Spleen (tissue), 11 donors: ENCODE results near the gene ANKZF1. TPM values are rescaled to one million over a fixed set of nuclear protein-coding genes. Genes with fewer than 3 reads are reported as not detected.

Source experiments
- DNase-seq: peaks from one replicate; pipeline ENCODE4 v3.0.0-alpha.2; 2020
- H3K27ac ChIP-seq, 8 donors: fragments of 200-600 bp; sonication (generic) in 7 of 8; 1 replicate in 4 of 8; 2 replicates in 4 of 8; pipeline versions ENCODE4 v1.5.0 to v1.8.0; 2016 to 2021; ENCODE audit warnings: inconsistent platforms in 4 of 8, mild to moderate bottlenecking in 4 of 8, moderate library complexity in 1 of 8
- H3K27me3 ChIP-seq, 7 donors: fragments of 200-600 bp; sonication (generic) in 6 of 7; replicated peaks in 1 of 7; 1 replicate in 4 of 7; 2 replicates in 3 of 7; pipeline versions ENCODE4 v1.5.0 to v1.8.0; 2016 to 2021; ENCODE audit warnings: inconsistent platforms in 3 of 7, mild to moderate bottlenecking in 1 of 7
- H3K36me3 ChIP-seq, 6 donors: fragments of 200-600 bp; sonication (generic) in 5 of 6; 1 replicate in 4 of 6; 2 replicates in 2 of 6; pipeline versions ENCODE4 v1.5.0 to v1.8.0; 2016 to 2021; ENCODE audit warnings: inconsistent platforms in 2 of 6
- H3K4me1 ChIP-seq, 6 donors: fragments of 200-600 bp; sonication (generic) in 5 of 6; 1 replicate in 3 of 6; 2 replicates in 3 of 6; pipeline versions ENCODE4 v1.5.0 to v1.8.0; 2016 to 2021; ENCODE audit warnings: inconsistent platforms in 3 of 6
- H3K4me3 ChIP-seq, 8 donors: fragments of 200-600 bp; sonication (generic) in 7 of 8; 1 replicate in 4 of 8; 2 replicates in 4 of 8; pipeline versions ENCODE4 v1.5.0 to v1.8.0; 2016 to 2021; ENCODE audit warnings: inconsistent platforms in 4 of 8, mild to moderate bottlenecking in 4 of 8, moderate library complexity in 2 of 8
- H3K9me3 ChIP-seq, 8 donors: fragments of 200-600 bp; sonication (generic) in 7 of 8; 1 replicate in 4 of 8; 2 replicates in 4 of 8; pipeline versions ENCODE4 v1.5.0 to v1.8.0; 2016 to 2021; ENCODE audit warnings: inconsistent platforms in 4 of 8
- POLR2A ChIP-seq, 3 donors: fragments of 450-650 bp; IDR thresholded peaks; one replicate each; pipeline ENCODE4 v1.5.1; 2017; ENCODE audit warnings: antibody characterized with exemption in 3 of 3, mild to moderate bottlenecking in 1 of 3
- POLR2AphosphoS5 ChIP-seq, 3 donors: sonication (generic); formaldehyde crosslinking; IDR thresholded peaks; one replicate each; pipeline ENCODE4 v1.5.1; 2017; ENCODE audit warnings: antibody characterized with exemption in 3 of 3
- WGBS, 5 donors: extraction: QIAGEN DNeasy Blood & Tissue Kit in 3 of 5; methylation state at CpG; one replicate each; pipeline versions ENCODE4 v1.1.5 to v1.1.7; 2013 to 2018; 5-methylcytosine and 5-hydroxymethylcytosine counted together
- intact Hi-C: fragments of 100-400 bp; cut with DNase I; formaldehyde crosslinking; loops from one replicate; pipeline ENCODE4 v1.15.0; 2023; ENCODE audit warnings: low total_unique reads
- polyA plus RNA-seq, 3 donors: library from polyadenylated mRNA; stranded (reverse); fragments of 200-250 nt; gene quantifications; one replicate each; pipeline ENCODE4 v1.2.1, GENCODE V29; 2013
- total RNA-seq, 7 donors: library from RNA; depleted of rRNA in 3 of 7; stranded (reverse); fragments of >200 nt in 3 of 7; fragmentation: NEBNext Ultra II Directional in 4 of 7; extraction: Animal tissue kit (Norgen Biotek cat#: 25700) in 4 of 7; gene quantifications; one replicate each; pipeline versions ENCODE4 v1.1.0 to v1.2.1, GENCODE V29; 2016 to 2021
- TF ChIP-seq, protein P1 (sequence below), 11 experiments: fragments of 200-600 bp in 7 of 11; fragments of 450-650 bp in 4 of 11; sonication (generic) in 4 of 11; IDR thresholded peaks in 8 of 11; conservative IDR thresholded peaks in 3 of 11; 1 replicate in 7 of 11; 2 replicates in 4 of 11; pipeline versions ENCODE4 v1.4.0 to v1.8.0; 2016 to 2021; ENCODE audit warnings: antibody characterized with exemption in 11 of 11, inconsistent platforms in 4 of 11, mild to moderate bottlenecking in 1 of 11
- donor health status: healthy with polysubstance abuse.
- donor health status: DM: no; HTN: no; CAD: no; lungs with moderate emphysema.
- donor health status: DM: no; HTN: no; CAD: no.
- donor health status: Bipolar disorder and iron deficiency.
- donor health status: healthy.
- donor health status: DM: no; HTN: no; CAD: no.
- donor health status: DM: yes; HTN: yes; CAD: no.

ANKZF1 gene
- total and polyA plus RNA-seq, 10 donors = 30.5 to 141 (median 71.1) TPM

DNA sequence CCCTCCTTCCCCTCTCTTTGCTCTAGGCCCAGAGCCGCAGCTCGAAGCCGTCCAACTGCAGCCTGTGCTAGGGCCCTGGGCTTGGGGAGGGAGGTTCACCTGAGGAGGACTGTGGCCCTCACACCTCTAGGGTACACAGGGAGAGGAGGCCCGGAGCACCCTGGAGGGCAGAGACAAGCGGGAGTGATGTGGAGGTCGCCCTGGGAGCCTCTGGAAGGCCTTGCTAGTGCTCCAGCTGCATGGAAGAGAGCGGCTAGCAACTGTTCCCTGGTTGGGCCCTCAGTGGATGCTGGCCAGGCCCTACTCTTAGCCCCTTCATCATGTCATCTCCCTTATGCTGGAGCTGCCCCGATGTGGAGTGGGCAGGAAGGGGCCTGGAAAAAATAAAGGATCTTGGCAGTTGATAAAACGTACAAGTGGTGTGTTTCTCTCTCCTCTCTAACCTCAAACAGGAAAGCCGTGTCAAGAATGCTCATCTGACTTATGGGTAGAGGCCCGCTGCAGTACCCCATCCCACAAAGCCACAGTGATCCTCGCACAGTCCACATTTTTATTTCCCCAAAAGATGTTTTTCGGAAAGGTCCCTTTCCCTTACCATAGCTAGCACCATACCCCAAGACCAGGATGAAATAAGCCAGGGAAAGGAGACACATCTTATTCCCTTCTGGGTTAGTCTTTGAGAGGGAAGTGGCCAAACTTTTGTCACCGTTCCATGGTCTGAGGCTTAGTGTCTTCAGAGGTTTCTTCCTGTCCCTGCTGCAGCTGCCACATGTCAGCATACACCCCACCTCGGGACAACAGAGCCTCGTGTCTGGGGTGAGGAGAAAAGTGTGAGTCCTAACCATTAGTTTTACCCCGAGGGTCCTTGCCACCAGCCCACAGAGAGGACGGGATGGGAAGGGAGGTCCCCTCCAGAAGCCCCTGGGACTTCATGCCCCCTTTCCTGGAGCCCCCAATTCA lies 20.1 kb upstream of the ANKZF1 start:
- no peaks in the 10 kb centered on the region for H3K9me3 ChIP-seq
- no peak overlapping the region for H3K4me3 ChIP-seq
- peak in 1 of 3 donors; percentile 44 for TF ChIP-seq POLR2AphosphoS5 (IDR thresholded peaks at IDR 0.05)
- TF ChIP-seq, protein P1, sequence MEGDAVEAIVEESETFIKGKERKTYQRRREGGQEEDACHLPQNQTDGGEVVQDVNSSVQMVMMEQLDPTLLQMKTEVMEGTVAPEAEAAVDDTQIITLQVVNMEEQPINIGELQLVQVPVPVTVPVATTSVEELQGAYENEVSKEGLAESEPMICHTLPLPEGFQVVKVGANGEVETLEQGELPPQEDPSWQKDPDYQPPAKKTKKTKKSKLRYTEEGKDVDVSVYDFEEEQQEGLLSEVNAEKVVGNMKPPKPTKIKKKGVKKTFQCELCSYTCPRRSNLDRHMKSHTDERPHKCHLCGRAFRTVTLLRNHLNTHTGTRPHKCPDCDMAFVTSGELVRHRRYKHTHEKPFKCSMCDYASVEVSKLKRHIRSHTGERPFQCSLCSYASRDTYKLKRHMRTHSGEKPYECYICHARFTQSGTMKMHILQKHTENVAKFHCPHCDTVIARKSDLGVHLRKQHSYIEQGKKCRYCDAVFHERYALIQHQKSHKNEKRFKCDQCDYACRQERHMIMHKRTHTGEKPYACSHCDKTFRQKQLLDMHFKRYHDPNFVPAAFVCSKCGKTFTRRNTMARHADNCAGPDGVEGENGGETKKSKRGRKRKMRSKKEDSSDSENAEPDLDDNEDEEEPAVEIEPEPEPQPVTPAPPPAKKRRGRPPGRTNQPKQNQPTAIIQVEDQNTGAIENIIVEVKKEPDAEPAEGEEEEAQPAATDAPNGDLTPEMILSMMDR (IDR thresholded peaks at IDR 0.05 in 8 of 11, conservative IDR thresholded peaks at IDR 0.05 in 3 of 11) = no peak
- no peak for TF ChIP-seq POLR2A (IDR thresholded peaks at IDR 0.05)
- intact Hi-C loops = loop anchor here (5.0 kb wide), 1 partner anchor 37 kb away; the partner anchor contains the start of gene SLC23A3
- 44 to 66% (median 50%) methylated on average over 18 of the region's 18 CpGs for WGBS, 5 donors
- H3K27ac ChIP-seq = peak overlapping the region in 3 of 8 donors; percentile 8 to 96 (median 69)
- H3K36me3 ChIP-seq = peaks cover 0 to 64% (median 15%) of the 10 kb centered on the region in 6 donors
- H3K27me3 ChIP-seq = no peaks in the 10 kb centered on the region
- peaks cover 7 to 72% (median 35%) of the 10 kb centered on the region in 6 donors for H3K4me1 ChIP-seq
- peak; percentile 76 for DNase-seq

DNA sequence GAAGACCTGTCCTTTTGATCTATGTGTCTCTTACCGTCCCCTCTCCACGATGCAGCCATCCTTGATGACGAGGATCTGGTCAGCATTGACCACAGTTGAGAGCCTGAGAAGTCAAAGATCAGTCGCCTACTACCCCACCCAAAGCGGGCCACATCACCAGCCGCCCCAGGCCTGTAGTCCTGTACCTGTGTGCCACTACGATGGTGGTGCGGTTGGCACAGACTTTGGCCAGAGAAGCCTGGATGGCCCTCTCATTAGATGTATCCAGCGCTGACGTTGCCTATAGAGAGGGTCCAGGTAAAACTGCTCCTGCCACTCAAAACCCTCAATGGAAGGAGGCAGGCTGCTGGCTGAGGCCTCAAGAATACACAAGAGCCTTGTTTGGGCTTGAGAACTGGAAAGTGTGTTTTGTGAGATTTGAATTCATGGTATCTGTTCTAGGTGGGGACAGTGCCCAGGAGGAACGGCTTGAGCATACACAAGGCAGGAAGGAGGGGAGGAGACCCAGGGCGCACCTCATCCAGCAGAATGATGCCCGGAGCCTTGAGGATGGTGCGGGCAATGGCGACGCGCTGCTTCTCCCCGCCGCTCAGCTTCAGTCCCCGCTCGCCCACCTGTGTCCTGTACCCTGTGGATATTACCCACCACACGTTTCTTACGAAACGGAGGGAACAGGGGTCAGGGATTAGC lies 19.3 kb upstream of the ANKZF1 start:
- peak overlapping the region in 3 of 8 donors; percentile 67 to 96 (median 69) for H3K27ac ChIP-seq
- 90 to 96% (median 94%) methylated on average over 24 of the region's 24 CpGs for WGBS, 5 donors
- no peaks in the 10 kb centered on the region for H3K9me3 ChIP-seq
- H3K27me3 ChIP-seq = no peaks in the 10 kb centered on the region
- no peak overlapping the region for H3K4me3 ChIP-seq
- H3K36me3 ChIP-seq = peaks cover 0 to 72% (median 15%) of the 10 kb centered on the region in 6 donors
- H3K4me1 ChIP-seq = peaks cover 7 to 72% (median 35%) of the 10 kb centered on the region in 6 donors
- intact Hi-C loops = no loop called here
- TF ChIP-seq POLR2A (IDR thresholded peaks at IDR 0.05) (no peak), POLR2AphosphoS5 (IDR thresholded peaks at IDR 0.05) (peak in 1 of 3 donors; percentile 50)
- TF ChIP-seq, protein P1 (IDR thresholded peaks at IDR 0.05 in 8 of 11, conservative IDR thresholded peaks at IDR 0.05 in 3 of 11) = no peak
- peak; percentile 67 for DNase-seq

DNA sequence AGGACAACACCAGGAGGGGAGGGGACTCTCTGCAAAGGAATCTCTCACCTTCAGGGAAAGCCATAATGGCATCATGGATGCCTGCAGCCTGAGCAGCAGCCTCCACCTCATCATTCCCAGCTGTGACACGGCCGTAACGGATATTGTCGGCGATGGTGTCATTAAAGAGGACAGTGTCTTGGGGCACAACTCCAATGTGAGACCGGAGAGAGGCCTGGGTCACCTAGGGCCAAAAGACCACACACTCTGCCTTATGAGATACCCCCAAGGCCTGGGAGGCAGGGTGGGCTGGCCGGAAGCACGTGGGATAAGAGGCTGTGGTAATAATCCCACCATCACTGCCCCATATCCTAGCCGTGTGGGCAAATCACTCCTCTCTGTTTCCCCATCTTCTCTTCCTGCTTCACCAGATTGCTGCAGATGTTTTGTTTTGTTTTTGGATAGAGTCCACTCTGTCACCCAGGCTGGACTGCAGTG lies 18.7 kb upstream of the ANKZF1 start:
- no peak overlapping the region for H3K4me3 ChIP-seq
- 82 to 90% (median 85%) methylated on average over 9 of the region's 9 CpGs for WGBS, 5 donors
- DNase-seq = no peak
- no peaks in the 10 kb centered on the region for H3K27me3 ChIP-seq
- TF ChIP-seq POLR2AphosphoS5 (IDR thresholded peaks at IDR 0.05) (no peak), POLR2A (IDR thresholded peaks at IDR 0.05) (no peak)
- TF ChIP-seq, protein P1 (IDR thresholded peaks at IDR 0.05 in 8 of 11, conservative IDR thresholded peaks at IDR 0.05 in 3 of 11) = no peak
- peaks cover 7 to 66% (median 33%) of the 10 kb centered on the region in 6 donors for H3K4me1 ChIP-seq
- peaks cover 0 to 78% (median 15%) of the 10 kb centered on the region in 6 donors for H3K36me3 ChIP-seq
- no peaks in the 10 kb centered on the region for H3K9me3 ChIP-seq
- peak overlapping the region in 6 of 8 donors; percentile 24 to 96 (median 66) for H3K27ac ChIP-seq
- intact Hi-C loops = no loop called here
